Endothelial cell of umbilical vein (primary cell): ENCODE results near the gene ATP8A2. TPM values are rescaled to one million over a fixed set of nuclear protein-coding genes. Genes with fewer than 3 reads are reported as not detected.

Experiments used
- BruUV-seq: library from RNA; stranded (reverse); fragments of 400-500 nt; replicated peaks from 2 replicates; lab custom pipeline; 2021; lab: Mats Ljungman, UMichigan
- CTCF ChIA-PET: fragments of 300-600, 350-600 bp; sonication (Branson Sonifier 250); formaldehyde crosslinking; loops from one replicate; lab custom pipeline; 2021; ENCODE audit warnings: antibody characterized with exemption, inconsistent platforms; lab: Charles Lee
- POLR2A ChIA-PET: fragments of 300-600, 350-600 bp; sonication (Branson Sonifier 250); formaldehyde crosslinking; loops from one replicate; lab custom pipeline; 2021; ENCODE audit warnings: antibody characterized with exemption, inconsistent platforms; lab: Charles Lee
- DNase-seq: peaks from one replicate; pipeline ENCODE4 v3.0.0-alpha.2; 2011; ENCODE audit warnings: low read depth, low spot score
- FAIRE-seq: peaks from 2 replicates; lab custom pipeline; 2011; peaks lifted over from hg19 to GRCh38; lab: Jason Lieb, UNC
- H2AFZ ChIP-seq: 2 replicates; pipeline ENCODE4 v1.6.0; 2012; ENCODE audit warnings: low read depth, low read length, control low read depth, inconsistent platforms
- H3K27ac ChIP-seq: 2 replicates; pipeline ENCODE4 v1.5.1; 2011; ENCODE audit warnings: low read depth, mild to moderate bottlenecking, control low read depth, low read length, moderate library complexity; ENCODE audit not compliant: insufficient read depth
- H3K27me3 ChIP-seq, 2 experiments: 2 replicates each; pipeline versions ENCODE4 v1.6.0 to v1.6.1; 2011; ENCODE audit warnings: low read length in 2 of 2, mixed read lengths in 1 of 2; ENCODE audit not compliant: control insufficient read depth in 2 of 2, insufficient read depth in 2 of 2
- H3K36me3 ChIP-seq, 2 experiments: 2 replicates in 1 of 2; 3 replicates in 1 of 2; pipeline ENCODE4 v1.5.1; 2011; ENCODE audit warnings: low read length in 2 of 2, mild to moderate bottlenecking in 1 of 2, moderate library complexity in 1 of 2; ENCODE audit not compliant: control insufficient read depth in 2 of 2, insufficient read depth in 2 of 2; ENCODE audit errors: extremely low read depth in 1 of 2
- H3K4me1 ChIP-seq: 3 replicates; pipeline ENCODE4 v1.5.1; 2011; ENCODE audit warnings: mild to moderate bottlenecking, low read length; ENCODE audit not compliant: control insufficient read depth, insufficient read depth; ENCODE audit errors: extremely low read depth
- H3K4me2 ChIP-seq: 2 replicates; pipeline ENCODE4 v1.6.1; 2011; ENCODE audit warnings: low read length, control low read depth, mixed read lengths; ENCODE audit not compliant: insufficient read depth
- H3K4me3 ChIP-seq, 3 experiments: fragments of 200-600 bp in 1 of 3; sonication (generic), shearing (Covaris generic) in 1 of 3; replicated peaks in 1 of 3; 2 replicates each; pipeline ENCODE4 v1.5.1; 2011 to 2016; ENCODE audit warnings: control low read depth in 3 of 3, low read length in 3 of 3, mild to moderate bottlenecking in 2 of 3, inconsistent platforms in 1 of 3, low read depth in 1 of 3, moderate library complexity in 1 of 3; ENCODE audit not compliant: insufficient read depth in 1 of 3
- H3K79me2 ChIP-seq: 2 replicates; pipeline ENCODE4 v1.6.0; 2012; ENCODE audit warnings: low read length, inconsistent platforms; ENCODE audit not compliant: control insufficient read depth, insufficient read depth
- H3K9ac ChIP-seq: replicated peaks from 2 replicates; pipeline ENCODE3; 2011; ENCODE audit warnings: low read length, control low read depth; ENCODE audit not compliant: insufficient read depth; ENCODE audit errors: extremely low read depth
- H3K9me1 ChIP-seq: replicated peaks from 3 replicates; pipeline ENCODE4 v1.6.0; 2011; ENCODE audit warnings: mild to moderate bottlenecking, low read length; ENCODE audit not compliant: control insufficient read depth, insufficient read depth; ENCODE audit errors: extremely low read depth
- H3K9me3 ChIP-seq: replicated peaks from 2 replicates; pipeline ENCODE4 v1.5.1; 2012; ENCODE audit warnings: low read length, inconsistent platforms; ENCODE audit not compliant: control insufficient read depth, insufficient read depth
- H4K20me1 ChIP-seq: replicated peaks from 2 replicates; pipeline ENCODE3; 2011; ENCODE audit warnings: mild to moderate bottlenecking, low read length; ENCODE audit not compliant: control insufficient read depth, insufficient read depth; ENCODE audit errors: extremely low read depth
- CTCF ChIP-seq, 2 donors: IDR thresholded peaks; 1 replicate in 1 of 2; 2 replicates in 1 of 2; pipeline ENCODE4 v1.5.1; 2011; ENCODE audit warnings: low read length in 2 of 2, mild to moderate bottlenecking in 2 of 2, moderate library complexity in 2 of 2, control low read depth in 1 of 2, inconsistent platforms in 1 of 2, low read depth in 1 of 2; ENCODE audit not compliant: insufficient read depth in 1 of 2; ENCODE audit errors: extremely low read depth in 1 of 2
- EZH2 ChIP-seq: IDR thresholded peaks from 2 replicates; pipeline ENCODE4 v1.6.1; 2012; ENCODE audit warnings: borderline replicate concordance, low read depth, mild to moderate bottlenecking, moderate library complexity, low read length, inconsistent platforms; ENCODE audit not compliant: severe bottlenecking
- FOS ChIP-seq: IDR thresholded peaks from 2 replicates; pipeline ENCODE4 v1.6.1; 2011; ENCODE audit warnings: mild to moderate bottlenecking, low read length, moderate library complexity, borderline replicate concordance; ENCODE audit not compliant: insufficient read depth
- GATA2 ChIP-seq: IDR thresholded peaks from 2 replicates; pipeline ENCODE4 v1.7.0; 2011; ENCODE audit warnings: low read depth, mild to moderate bottlenecking, moderate library complexity, mixed read lengths, low read length; ENCODE audit not compliant: insufficient read length, insufficient read depth
- JUN ChIP-seq: IDR thresholded peaks from 2 replicates; pipeline ENCODE4 v1.6.1; 2011; ENCODE audit warnings: borderline replicate concordance, low read depth; ENCODE audit not compliant: insufficient read length, insufficient read depth
- POLR2A ChIP-seq: IDR thresholded peaks from 2 replicates; pipeline ENCODE4 v1.6.1; 2012; ENCODE audit warnings: low read depth, mild to moderate bottlenecking, control low read depth, low read length
- POLR2AphosphoS5 ChIP-seq: IDR thresholded peaks from 2 replicates; pipeline ENCODE4 v1.6.1; 2012; ENCODE audit warnings: low read depth, mild to moderate bottlenecking, control low read depth, low read length, moderate library complexity; ENCODE audit not compliant: insufficient read depth
- dilution Hi-C: fragments of 300-500 bp; cut with MboI; formaldehyde crosslinking; loops from one replicate; pipeline ENCODE4 v1.15.0; 2019; ENCODE audit warnings: low sequenced_read_pairs; ENCODE audit not compliant: extremely low pct_ligation_motif_present
- intact Hi-C: fragments of 100-400 bp; cut with micrococcal nuclease; formaldehyde crosslinking; loops from one replicate; pipeline ENCODE4 v1.10.0; 2022
- polyA plus RNA-seq, 4 experiments: library from polyadenylated mRNA; depleted of rRNA in 3 of 4; stranded (reverse) in 3 of 4; unstranded in 1 of 4; fragments of >200 nt; gene quantifications; 2 replicates each; pipeline versions ENCODE4 v1.2.1 to v1.2.3, GENCODE V29; 2011 to 2012; ENCODE audit warnings: missing spikeins in 1 of 4
- total RNA-seq: library from RNA; stranded (reverse); gene quantifications from 2 replicates; pipeline ENCODE4 v1.2.3, GENCODE V29; 2021
- TF ChIP-seq, protein P1 (sequence below): IDR thresholded peaks from 2 replicates; pipeline ENCODE4 v1.6.1; 2011; ENCODE audit not compliant: insufficient read depth, insufficient read length

Gene ATP8A2
- total and polyA plus RNA-seq, 2 donors (not counting 3 experiments of a cell fraction or from before 2014, with no cell fraction given): 0.11 to 0.49 TPM

DNA sequence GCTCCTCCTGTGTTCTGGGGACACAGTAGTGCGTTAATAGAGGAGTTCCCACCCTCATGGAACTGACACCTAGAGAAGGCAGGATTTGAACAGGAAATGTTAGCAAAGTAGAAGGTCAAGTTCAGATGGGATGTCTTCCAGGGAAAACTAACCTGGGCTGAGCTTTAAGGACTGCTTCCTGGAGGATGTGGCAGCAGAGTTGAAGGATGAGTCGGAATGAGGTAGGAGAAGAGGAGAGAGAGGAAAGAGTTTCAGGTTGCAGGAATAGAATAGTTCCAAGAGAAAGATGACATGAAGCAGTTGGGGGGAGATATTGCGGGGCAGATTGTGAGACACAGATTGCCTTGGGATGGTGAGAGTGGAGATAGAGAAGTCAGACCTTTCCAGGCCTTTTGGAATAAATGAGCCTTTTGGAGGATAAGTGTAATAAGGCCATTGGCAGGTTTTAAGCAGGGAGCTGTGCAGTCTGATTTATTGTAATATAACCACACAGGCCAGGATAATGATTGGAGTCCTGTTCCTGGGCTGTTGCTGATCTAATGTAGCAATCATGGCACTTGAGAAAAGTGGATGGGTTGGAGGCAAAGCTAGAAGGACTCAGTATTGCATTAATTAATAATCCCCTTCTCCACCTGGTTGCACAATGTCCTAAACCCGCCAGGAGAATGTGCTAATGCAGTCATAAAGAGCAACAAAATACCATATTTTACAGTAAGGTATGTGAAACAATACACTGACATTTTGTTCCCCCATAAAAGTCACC lies 474.6 kb downstream of the ATP8A2 start:
- H2AFZ ChIP-seq: no peak overlapping the region
- H3K27me3 ChIP-seq: no peaks in the 10 kb centered on the region
- H3K9me1 ChIP-seq: no peaks in the 10 kb centered on the region
- dilution Hi-C loops: no loop called here
- H3K4me3 ChIP-seq: no peak overlapping the region
- H4K20me1 ChIP-seq: no peaks in the 10 kb centered on the region
- H3K4me2 ChIP-seq: no peak overlapping the region
- no TSS peak for BruUV-seq
- no peaks in the 10 kb centered on the region for H3K79me2 ChIP-seq
- ChIA-PET POLR2A (no interaction called here), CTCF (no interaction called here)
- no peaks in the 10 kb centered on the region for H3K36me3 ChIP-seq
- no peak overlapping the region for H3K9ac ChIP-seq
- no peaks in the 10 kb centered on the region for H3K9me3 ChIP-seq
- no peak overlapping the region for H3K27ac ChIP-seq
- TF ChIP-seq JUN (no peak), GATA2 (no peak), FOS (no peak), POLR2A (no peak), POLR2AphosphoS5 (no peak), CTCF (IDR thresholded peaks at IDR 0.05; ENCODE audit: extremely low read depth in 1 of 2, insufficient read depth in 1 of 2, low read depth in 1 of 2, low read length in 2 of 2) (no peak), EZH2 (no peak)
- TF ChIP-seq, protein P1, sequence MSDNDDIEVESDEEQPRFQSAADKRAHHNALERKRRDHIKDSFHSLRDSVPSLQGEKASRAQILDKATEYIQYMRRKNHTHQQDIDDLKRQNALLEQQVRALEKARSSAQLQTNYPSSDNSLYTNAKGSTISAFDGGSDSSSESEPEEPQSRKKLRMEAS: no peak
- no peak for FAIRE-seq
- H3K4me1 ChIP-seq: no peaks in the 10 kb centered on the region
- DNase-seq: no peak
- intact Hi-C loops: no loop called here
